ENCODE results near the gene GALNT12.

Gene GALNT12

GRCh38 chr9:98797491-98797890, 10.0 kb upstream of the GALNT12 start:
- Histone ChIP-seq H3K4me3 (ENCODE audit: low read depth, low read length) (no peak overlapping the region), H3K4me1 (ENCODE audit: control insufficient read depth, insufficient read depth, low read length) (no peaks in the 10 kb centered on the region), H3K9me3 (ENCODE audit: control insufficient read depth, insufficient read depth, low read depth, low read length) (no peaks in the 10 kb centered on the region), H3K27ac (ENCODE audit: extremely low read depth, low read depth, low read length) (no peak overlapping the region), H3K36me3 (ENCODE audit: control insufficient read depth in 2 of 2, insufficient read depth in 1 of 2, low read length in 2 of 2) (peaks cover 0 to 5% of the 10 kb centered on the region in 2 experiments; a peak in 1 of 3 replicates)
- POLR2A ChIA-PET: no interaction called here
- TF ChIP-seq ZNF707 (tag by site-specific recombination; IDR thresholded peaks at IDR 0.05) (no peak), ZNF48 (tag by site-specific recombination; IDR thresholded peaks at IDR 0.05) (no peak), ZNF510 (tag by site-specific recombination; IDR thresholded peaks at IDR 0.05; ENCODE audit: insufficient replicate concordance) (no peak), ZNF692 (tag by site-specific recombination; IDR thresholded peaks at IDR 0.05) (no peak), ZNF837 (tag by site-specific recombination; IDR thresholded peaks at IDR 0.05) (no peak), ZNF266 (tag by site-specific recombination; IDR thresholded peaks at IDR 0.05; ENCODE audit: low read depth) (no peak), ZFP69B (tag by site-specific recombination; IDR thresholded peaks at IDR 0.05) (no peak), ZNF211 (tag by site-specific recombination; IDR thresholded peaks at IDR 0.05; ENCODE audit: low read depth) (no peak), ZNF132 (tag by site-specific recombination; IDR thresholded peaks at IDR 0.05; ENCODE audit: borderline replicate concordance) (no peak), RBAK (tag by site-specific recombination; IDR thresholded peaks at IDR 0.05) (no peak), KLF1 (tag by site-specific recombination; IDR thresholded peaks at IDR 0.05) (no peak), TSHZ1 (tag by site-specific recombination; IDR thresholded peaks at IDR 0.05; ENCODE audit: borderline replicate concordance) (no peak), HOXA7 (CRISPR knock-in tag; IDR thresholded peaks at IDR 0.05; ENCODE audit: borderline replicate concordance) (no peak), PRDM6 (tag by site-specific recombination; IDR thresholded peaks at IDR 0.05) (no peak), ZNF157 (tag by site-specific recombination; IDR thresholded peaks at IDR 0.05) (no peak), ZNF558 (tag by site-specific recombination; IDR thresholded peaks at IDR 0.05) (no peak), ZNF600 (tag by site-specific recombination; IDR thresholded peaks at IDR 0.05) (no peak), PATZ1 (tag by site-specific recombination; IDR thresholded peaks at IDR 0.05) (no peak)
- CTCF ChIA-PET: interaction anchor here (0.6 to 2.6 kb wide), 6 partner anchors 9 to 957 kb away, joined by 3 to 11 read pairs (median 5); partner anchors contain the start of gene GALNT12

All from HEK293 (cell line).